GM21381 (cell line): ENCODE measurements around the gene FCGR2B.
"Not testable (repeated sequence)": the region's sequence is repeated elsewhere in the genome, so short reads cannot be mapped to it uniquely, and the experiment has no call there.

Source experiments
- ATAC-seq: cut with Tn5 transposase; IDR thresholded peaks from one replicate; pipeline ENCODE4 v1.9.1; 2021; ENCODE audit warnings: mild to moderate bottlenecking, moderate library complexity; ENCODE audit not compliant: unreplicated experiment

The FCGR2B gene

DNA sequence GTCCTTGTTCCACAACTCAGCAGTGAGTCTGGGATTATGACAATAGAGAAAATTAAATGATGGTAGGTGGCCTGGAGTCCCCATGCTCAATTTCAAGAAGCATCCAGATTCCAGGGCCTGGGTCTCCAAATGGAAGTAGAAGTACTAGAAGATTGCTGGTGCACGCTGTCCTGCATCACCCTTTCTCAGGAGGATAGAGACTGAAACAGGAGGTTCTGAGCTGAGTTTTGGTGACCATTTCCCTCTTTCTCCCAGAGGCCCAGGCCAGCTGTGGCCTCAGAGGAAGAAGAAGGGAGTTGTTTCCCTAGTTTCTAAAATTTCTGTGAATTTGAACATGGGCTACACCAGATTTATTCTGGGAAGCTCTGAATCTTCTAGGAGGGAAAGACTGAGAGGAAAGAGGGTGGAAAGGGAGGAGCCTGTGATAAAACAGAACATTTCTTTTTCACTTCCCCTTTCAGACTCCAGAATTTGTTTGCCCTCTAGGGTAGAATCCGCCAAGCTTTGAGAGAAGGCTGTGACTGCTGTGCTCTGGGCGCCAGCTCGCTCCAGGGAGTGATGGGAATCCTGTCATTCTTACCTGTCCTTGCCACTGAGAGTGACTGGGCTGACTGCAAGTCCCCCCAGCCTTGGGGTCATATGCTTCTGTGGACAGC lies at the start of gene FCGR2B:
TSS of gene FCGR2B (plus strand) at position 460 of the 656 bp plus-strand sequence. CDS start at position 559, 99 bp downstream.
- peak; percentile 73 for ATAC-seq

DNA sequence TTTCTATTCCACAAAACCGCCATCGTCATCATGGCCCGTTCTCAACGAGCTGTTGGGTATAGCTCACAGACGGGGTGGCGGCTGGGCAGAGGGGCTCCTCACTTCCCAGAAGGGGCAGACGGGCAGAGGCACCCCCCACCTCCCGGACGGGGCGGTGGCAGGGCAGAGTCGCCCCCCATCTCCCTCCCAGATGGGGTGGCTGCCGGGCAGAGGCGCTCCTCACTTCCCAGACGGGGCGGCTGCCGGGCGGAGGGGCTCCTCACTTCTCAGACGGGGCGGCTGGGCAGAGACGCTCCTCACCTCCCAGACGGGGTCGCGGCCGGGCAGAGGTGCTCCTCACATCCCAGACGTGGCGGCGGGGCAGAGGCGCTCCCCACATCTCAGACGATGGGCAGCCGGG lies 46.5 kb upstream of the FCGR2B start:
- ATAC-seq, result not testable (repeated sequence)

DNA sequence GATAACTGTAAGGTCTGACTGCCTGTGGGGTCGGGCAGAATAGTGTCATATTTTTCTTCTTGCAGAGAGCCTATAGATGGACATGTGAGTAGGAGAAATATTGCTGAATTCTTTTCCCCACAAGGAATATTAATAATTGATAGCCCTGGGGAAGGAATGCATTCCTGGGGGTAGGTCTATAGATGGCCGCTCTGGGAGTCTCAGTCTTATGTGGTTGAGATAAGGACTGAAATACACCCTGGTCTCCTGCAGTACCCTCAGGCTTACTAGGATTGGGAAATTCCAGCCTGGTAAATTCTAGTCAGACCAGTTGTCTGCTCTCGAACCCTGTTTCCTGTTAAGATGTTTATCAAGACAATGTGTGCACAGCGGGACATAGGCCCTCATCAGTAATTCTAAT lies 44.4 kb upstream of the FCGR2B start:
- ATAC-seq, result not testable (repeated sequence)

DNA sequence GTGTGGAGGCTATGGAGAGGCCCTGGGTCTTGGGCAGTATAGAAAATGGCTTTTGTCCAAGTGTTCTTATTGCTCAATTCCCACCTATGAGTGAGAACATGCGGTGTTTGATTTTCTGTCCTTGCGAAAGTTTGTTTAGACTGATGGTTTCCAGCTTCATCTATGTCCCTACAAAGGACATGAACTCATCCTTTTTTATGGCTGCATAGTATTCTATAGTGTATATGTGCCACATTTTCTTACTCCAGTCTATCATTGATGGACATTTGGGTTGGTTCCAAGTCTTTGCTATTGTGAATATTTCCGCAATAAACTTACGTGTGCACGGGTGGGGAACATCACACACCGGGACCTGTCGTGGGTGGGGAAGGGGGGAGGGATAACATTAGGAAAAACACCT lies 42.5 kb upstream of the FCGR2B start:
- not testable (repeated sequence) for ATAC-seq

DNA sequence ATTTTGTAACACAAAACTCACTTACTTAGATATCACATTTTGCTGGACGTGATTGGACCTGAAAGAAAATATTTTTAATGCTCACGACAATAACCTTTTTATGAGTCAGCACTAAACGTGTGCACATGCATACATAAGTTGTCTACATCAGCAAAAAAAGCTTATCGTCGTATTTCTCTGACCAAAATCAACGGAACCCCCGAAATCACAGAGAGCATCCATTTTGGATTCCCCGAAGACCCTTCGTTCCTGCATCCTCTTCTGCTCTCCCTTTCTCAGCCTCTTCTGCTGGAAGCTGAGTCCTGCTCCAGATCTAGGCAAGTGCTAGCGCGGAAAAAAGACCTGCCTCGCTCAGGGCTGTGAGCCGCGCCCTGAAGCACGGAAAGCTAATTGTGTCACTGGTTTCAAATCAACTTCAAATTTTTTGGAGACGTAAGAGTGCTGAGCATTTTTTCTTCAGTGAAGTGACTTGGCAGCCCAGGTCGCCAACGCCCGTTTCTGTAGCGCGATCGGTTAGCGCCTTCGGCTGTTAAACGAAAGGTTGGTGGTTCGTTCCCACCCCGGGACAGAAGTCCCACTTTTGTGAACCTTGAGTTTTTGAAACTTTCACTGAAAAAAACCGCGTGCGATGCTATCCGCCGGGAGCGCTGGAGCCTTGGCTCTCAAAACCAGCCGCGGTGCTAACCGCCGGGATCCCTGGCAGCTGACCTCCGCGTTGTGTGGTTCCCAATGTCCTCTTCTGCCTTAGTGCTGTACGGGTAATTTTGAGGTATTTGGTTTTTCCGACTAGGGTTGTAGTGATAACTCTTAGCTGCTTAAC lies 41.6 kb upstream of the FCGR2B start:
- ATAC-seq, result peak; percentile 41

DNA sequence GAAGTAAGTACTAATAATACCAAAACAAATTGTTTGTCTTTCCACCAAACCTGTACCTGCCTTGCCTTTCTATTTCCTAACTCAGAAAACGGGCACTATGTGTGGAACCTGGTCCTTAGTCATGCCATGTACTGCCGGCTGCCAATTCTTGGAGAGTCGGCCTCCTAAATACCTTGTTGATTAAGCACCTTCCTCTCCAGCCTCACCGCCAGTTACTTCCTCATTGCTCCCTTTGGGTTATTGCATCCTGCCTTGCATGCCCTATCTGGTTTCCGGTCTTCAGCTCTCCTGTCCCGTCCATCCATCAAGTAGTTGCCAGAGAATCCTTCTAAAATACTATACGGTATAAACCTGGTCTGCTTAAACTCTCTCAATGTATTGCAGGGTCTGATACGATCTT lies 40.9 kb upstream of the FCGR2B start:
- ATAC-seq, result peak; percentile 21

DNA sequence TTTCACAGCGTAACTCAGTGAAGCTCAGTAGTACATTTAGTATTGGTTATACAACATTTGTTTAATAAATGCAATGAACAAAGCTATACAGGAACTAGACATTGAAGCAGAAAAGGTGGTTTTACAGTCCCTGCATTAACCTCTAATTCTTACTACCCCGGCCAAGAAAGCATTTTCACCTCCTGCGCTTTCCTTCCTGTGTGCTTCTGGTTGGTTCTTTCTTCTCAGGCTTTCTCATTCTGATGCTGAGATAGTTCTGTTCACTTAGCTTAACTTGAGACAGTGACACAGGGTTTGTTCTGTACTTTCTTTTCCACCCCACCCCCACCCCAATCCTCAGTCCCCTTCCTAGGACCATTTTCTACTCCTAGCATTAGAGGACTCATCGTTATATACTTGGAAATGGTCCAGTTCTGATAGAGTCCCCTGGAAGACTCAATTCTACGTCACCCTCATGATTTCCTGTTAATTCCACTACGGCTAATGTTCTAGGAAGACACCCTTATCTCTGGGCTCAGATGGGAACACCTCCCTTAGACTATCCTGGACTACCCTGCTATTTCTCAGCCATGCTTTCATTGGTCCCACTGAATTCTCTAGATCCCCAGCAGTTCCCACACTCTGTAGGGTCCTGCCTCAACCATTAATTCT lies 39.4 kb upstream of the FCGR2B start:
- ATAC-seq, result not testable (repeated sequence)

DNA sequence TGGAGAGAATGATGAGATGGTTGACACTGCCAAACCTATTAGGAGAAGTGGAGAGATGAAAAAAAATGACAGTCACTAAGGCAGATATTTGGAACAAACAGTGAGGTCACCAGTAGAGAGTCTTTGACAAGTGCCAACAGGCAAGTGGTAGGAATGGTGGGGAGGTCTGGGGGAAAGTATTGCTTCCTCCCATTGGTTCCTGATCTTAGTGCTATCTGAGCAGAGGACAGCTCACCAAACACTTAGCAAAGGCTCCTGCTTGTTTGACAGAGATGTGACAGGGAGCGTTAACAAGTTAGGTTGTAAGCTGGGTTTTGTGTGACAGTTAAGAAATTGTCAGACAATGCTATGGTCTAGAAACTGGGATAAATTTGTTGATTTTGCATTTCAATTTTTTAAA lies 38.3 kb upstream of the FCGR2B start:
- ATAC-seq, result not testable (repeated sequence)

DNA sequence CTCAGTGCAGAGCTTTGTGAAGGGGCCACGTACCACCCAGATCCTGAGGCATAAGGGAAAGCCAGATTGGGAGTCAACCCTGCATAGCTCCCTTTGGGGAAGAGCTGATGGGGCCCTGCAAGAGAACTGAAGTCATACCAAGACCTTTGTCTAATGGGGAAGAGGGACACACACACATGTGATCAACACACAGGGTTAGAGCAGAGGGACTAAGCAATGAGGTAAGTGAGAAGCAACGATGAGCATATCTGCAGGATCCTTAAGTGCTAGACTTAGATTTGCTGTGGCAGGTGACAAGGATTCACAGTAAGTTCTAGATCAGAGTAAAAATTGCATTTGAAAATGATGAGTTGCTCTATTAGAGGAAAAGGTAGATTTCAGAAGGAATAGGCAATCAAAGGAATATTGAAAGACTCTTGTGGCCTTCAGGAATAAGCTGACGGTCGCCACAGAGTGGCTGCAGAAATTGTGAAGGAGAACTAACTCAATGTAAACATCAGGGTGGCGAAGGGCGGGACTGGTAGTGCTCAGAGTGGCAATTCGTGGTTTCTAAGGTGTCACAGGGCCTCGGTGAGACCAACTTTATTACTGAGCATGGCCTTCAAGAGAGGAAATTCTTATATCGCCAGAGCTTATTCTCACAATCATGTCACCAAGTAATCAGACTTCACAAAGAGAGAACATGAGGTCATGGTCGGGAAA lies 36.3 kb upstream of the FCGR2B start:
- not testable (repeated sequence) for ATAC-seq

DNA sequence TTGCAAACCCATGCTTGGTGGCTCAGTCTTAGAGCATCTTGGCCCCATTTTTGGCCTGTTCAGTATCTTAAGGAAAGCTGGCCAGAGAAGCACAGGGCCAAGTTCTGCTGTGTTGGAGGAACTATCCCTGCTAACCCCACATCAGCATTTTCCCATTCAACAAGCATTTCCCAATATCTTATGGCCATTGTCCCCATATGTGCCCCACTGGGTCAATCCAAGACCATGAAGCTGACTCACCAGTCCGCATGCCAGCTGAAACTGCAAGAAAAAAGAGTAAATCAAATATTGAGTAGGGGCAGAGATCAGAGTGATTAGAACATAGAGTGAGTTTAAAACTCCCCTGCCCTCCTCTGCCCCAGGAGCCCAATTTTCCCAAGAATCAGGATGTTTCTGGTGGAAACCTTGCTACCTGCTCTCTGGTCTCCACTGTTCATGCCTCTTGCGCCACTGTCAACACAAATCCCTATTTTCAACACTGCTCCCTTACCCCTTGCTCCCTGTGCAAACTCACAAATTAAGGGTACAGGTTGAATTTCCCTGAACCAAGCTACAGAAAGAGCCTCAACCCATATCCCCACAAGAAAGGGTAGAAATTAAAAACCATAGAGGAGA lies 32.7 kb upstream of the FCGR2B start:
- ATAC-seq, result not testable (repeated sequence)

DNA sequence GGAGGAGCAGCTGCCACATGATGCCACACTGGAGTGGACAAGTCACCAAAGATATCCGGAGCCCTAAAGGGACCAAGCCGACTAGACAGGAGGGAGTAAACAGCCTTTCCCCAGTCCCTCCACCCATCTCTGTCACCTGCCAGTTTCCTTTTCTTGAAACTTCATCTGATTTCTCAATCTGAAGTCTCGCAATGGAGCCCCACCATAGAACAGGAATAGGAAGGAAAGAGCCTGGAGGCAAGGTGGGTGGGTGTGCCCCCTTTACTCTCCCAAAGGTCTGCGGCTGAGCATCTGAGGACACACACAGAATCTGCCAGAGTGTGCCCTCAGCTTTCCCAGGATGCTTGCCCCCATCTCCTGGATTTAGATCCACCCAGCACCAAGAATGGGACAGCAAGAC lies 31.9 kb upstream of the FCGR2B start, which contains the start of gene FCGR3B:
TSS of gene FCGR3B (minus strand) at position 101 of the 400 bp plus-strand sequence. CDS start at position 19, 82 bp downstream.
- no peak for ATAC-seq

DNA sequence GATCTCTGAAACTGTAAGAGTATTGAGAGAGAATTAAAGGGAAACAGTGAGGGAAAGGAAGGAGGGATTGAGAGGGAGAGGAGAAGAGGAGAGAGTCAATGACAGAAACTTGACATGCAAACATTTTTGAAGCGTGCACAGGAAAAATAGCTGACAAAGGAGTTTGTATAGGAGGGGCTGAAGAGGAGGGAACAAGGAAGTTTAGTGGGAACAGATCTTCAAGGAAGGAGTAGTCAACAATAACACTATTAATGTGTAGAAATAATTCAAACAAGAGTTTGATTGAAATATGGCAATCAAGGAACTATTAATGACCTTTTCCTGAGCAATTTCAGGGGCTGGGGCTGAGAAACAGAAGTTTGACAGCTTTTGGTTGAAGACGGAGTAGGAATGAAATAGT lies 27.9 kb upstream of the FCGR2B start:
- ATAC-seq, result not testable (repeated sequence)

DNA sequence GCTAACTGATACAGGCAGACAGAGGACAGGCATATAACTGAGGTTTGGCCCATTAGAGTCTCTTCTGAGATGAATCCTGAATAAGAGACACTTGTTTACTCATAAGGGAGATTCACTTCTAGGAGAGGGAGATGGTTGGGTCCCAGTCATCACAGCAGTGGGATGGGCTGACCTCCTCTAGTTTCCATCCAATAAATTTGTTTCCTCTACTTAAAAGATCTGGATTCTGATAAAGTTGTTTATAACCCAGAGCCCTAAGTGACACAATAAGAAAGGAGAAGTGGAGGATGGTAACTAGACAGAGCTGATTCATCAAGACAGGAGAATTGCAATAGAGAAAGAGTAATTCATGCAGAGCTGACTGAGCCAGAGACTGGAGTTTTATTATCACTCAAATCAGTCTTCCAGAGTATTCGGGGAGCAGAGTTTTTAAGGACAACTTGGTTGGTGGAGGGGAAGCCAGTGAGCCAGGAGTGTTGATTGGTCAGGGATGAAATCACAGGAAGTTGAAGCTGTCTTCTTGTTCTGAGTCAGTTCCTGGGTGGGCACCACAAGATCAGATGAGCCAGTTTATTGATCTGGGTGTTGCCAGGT lies 26.7 kb upstream of the FCGR2B start:
- not testable (repeated sequence) for ATAC-seq

DNA sequence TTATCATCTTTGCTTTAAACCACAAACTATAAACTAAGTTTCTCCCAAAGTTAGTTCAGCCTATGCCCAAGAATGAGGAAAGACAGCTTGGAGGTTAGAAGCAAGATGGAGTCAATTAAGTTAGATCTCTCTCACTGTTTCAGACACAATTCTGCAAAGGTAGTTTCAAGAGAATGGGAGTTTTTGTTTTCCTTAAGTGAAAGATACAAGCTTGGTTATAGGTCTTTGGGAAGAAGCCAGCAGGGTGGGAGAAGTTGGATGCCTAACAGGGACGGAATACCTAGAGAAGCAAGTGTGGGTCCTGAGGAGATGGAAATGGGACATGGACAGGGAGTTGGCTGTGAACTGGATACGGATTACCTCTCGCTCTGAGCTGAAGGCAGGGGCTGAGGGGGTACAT lies 26.0 kb upstream of the FCGR2B start:
- ATAC-seq, result not testable (repeated sequence)

DNA sequence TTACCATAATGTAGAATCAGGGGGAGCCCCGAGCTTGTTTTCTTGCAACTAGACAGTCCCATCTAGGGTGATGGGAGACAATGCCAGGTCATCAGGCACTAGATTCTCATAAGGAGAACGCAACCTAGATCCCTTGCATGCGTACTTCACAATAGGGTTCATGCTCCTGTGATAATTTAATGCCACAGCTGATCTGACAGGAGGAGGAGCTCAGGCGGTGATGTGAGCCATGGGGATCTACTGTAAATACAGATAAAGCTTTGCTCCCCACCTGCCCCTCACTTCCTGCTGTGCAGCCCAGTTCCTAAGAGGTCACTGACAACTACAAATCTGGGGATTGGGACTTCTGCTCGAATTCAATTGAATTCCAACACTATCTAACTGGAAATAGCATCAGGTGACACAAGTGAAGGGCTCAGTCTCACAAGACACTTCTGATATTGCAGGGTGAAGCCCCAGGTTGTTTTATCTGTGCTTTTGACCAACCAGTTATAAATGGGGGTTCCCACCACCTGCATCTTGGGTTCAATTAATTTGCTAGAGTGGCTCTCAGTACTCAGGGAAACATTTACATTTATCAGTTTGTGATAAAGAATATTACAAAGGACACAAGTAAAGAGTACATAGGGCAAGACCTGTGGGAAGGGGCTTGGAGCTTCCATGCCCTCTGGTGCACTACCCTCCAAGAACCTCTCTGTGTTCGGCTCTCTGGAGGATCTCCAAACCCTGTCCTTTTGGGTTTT lies 24.5 kb upstream of the FCGR2B start:
- not testable (repeated sequence) for ATAC-seq

DNA sequence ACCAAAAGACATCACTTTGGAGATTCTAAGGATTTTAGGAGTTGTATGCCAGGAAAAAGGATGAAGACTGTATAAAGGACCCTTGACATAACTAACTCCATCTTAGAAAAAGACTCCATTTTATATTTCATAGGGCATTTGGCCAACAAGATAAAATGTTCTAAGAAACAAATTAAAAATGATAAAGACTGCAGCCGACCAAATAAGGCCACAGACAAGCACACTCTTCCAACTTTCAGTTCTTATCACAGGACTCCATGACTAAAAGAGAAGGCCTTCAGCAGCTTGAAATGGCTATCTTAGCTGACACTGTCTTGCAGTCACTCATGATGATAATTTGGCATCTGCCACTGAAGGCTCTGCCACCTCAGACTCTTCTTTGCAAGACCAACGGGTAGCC lies 23.7 kb upstream of the FCGR2B start:
- ATAC-seq, result not testable (repeated sequence)

DNA sequence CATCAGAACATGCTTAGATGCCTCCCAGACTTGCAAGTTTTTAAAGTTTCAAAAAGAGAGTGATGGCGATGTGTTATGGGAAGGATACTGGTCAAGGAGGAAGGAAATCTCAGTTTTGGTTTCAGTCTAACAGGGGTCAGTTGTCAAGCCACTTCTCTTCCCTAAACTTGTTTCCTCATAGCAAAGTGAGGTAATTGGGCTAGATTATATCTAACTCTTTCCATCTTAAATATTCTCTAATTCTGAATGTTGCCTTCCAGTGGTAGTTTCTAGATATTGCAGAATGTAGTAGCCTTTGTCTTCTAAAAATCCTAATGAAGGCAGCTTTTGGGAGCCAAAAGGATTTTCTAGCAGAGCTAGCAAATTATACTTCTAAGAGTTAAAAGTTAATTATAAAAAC lies 20.2 kb upstream of the FCGR2B start:
- ATAC-seq, result not testable (repeated sequence)

DNA sequence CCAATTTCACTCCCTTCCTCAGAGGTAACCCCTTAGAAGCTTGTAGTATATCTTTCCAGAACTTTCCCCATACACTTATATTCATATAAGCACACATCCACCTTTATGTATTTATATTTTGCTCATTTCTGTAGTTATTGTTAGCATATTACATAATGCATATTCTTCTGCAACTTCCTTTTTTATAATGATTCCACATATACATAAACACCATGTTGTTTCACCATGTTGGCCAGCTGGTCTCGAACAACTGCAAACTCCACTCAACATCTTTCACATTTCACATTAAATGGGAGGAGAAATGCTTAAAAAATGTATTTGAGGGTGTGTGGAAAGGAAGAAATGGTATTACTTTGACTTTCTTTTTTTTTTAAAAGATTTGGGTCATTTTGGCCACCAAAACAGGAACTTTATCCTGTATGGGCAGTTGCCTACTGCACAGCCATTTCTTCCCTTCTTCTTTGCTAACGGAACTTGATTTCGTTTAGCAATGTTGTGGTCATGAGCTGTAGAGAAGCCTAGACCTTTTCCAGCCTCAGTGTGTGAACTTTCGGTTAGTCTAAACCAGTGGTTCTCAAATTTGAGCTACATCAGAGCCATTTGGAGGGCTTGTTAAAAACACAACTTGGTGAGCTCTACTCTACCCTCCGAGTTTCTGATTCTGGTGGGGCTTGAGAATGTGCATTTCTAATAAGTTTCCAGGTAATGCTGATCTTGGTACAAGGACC lies 19.3 kb upstream of the FCGR2B start:
- not testable (repeated sequence) for ATAC-seq

DNA sequence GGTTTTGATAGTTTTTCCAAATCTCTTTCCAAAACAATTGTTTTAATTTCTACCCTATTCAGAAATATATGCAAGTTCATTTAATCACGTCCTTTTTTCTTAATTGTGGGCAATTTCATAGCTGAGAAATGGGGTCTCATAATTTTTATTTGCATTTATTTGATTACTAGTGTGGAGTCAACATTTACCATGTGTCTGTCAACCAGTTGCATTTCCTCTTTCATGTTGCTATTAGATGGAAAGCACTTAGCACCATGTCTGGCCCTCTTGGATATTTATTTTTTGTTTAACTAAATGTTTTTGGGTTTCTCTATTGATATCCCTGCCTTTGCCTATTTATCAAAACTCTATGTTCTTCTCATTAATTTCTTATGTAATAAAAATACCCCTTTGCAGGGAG lies 18.1 kb upstream of the FCGR2B start:
- ATAC-seq, result not testable (repeated sequence)
